HepG2 (cell line): ENCODE data around the gene DOK7. TPM values are rescaled to one million over a fixed set of nuclear protein-coding genes. Genes with fewer than 3 reads are reported as not detected.
A peak's percentile ranks its signal among the peaks of the same experiment; 100 is the strongest.

Experiments used
- AKNA ChIP-seq: sonication (generic); formaldehyde crosslinking; IDR thresholded peaks from 2 replicates; pipeline ENCODE4 v1.4.0; 2020; ENCODE audit warnings: missing genetic modification reagents, borderline replicate concordance
- ETV5 ChIP-seq: IDR thresholded peaks from 2 replicates; pipeline ENCODE4 v1.6.1; 2018; ENCODE audit warnings: missing biosample characterization, missing genetic modification reagents, inconsistent platforms, borderline replicate concordance
- FOXK2 ChIP-seq: fragments of 450-650 bp; IDR thresholded peaks from 2 replicates; pipeline ENCODE4 v1.6.1; 2016
- GABPA ChIP-seq, 2 experiments: IDR thresholded peaks; 2 replicates each; pipeline ENCODE4 v1.6.1; 2011 to 2016; ENCODE audit warnings: low read depth in 2 of 2, low read length in 1 of 2, missing biosample characterization in 1 of 2, missing genetic modification characterization in 1 of 2
- HBP1 ChIP-seq: IDR thresholded peaks from 2 replicates; pipeline ENCODE4 v1.6.1; 2016; ENCODE audit warnings: low read depth, control low read depth
- HHEX ChIP-seq: IDR thresholded peaks from 2 replicates; pipeline ENCODE4 v1.6.1; 2016; ENCODE audit warnings: control low read depth
- HOXA5 ChIP-seq: sonication (generic); formaldehyde crosslinking; IDR thresholded peaks from 2 replicates; pipeline ENCODE4 v1.4.0; 2020; ENCODE audit warnings: missing genetic modification reagents
- KLF16 ChIP-seq, 2 experiments: sonication (generic) in 1 of 2; formaldehyde crosslinking in 1 of 2; IDR thresholded peaks; 2 replicates each; pipeline versions ENCODE4 v1.6.1 to v1.8.0; 2016 to 2023; ENCODE audit warnings: missing genetic modification reagents in 2 of 2, missing compliant biosample characterization in 1 of 2
- LRRFIP1 ChIP-seq: sonication (generic); formaldehyde crosslinking; conservative IDR thresholded peaks from 2 replicates; pipeline ENCODE4 v1.4.0; 2020; ENCODE audit warnings: missing genetic modification reagents
- MAFF ChIP-seq: IDR thresholded peaks from 2 replicates; pipeline ENCODE4 v1.6.1; 2011; ENCODE audit warnings: low read depth, low read length, improper control_type of control experiment
- MLLT10 ChIP-seq: sonication (generic); formaldehyde crosslinking; IDR thresholded peaks from 2 replicates; pipeline ENCODE4 v1.4.0; 2020; ENCODE audit warnings: missing genetic modification reagents
- SOX5 ChIP-seq: IDR thresholded peaks from 2 replicates; pipeline ENCODE4 v1.6.1; 2016; ENCODE audit warnings: borderline replicate concordance
- TEAD3 ChIP-seq: optimal IDR thresholded peaks from 2 replicates; pipeline ENCODE3; 2016; ENCODE audit warnings: borderline replicate concordance
- ZFYVE20 ChIP-seq: sonication (generic); formaldehyde crosslinking; IDR thresholded peaks from 2 replicates; pipeline ENCODE4 v1.8.0; 2023; ENCODE audit warnings: low read depth, mild to moderate bottlenecking, moderate library complexity, missing genetic modification reagents, borderline replicate concordance
- ZNF24 ChIP-seq: fragments of 450-650 bp; IDR thresholded peaks from 2 replicates; pipeline ENCODE4 v1.6.1; 2017; ENCODE audit warnings: antibody characterized with exemption, mild to moderate bottlenecking
- ZNF253 ChIP-seq: sonication (generic); formaldehyde crosslinking; IDR thresholded peaks from 2 replicates; pipeline ENCODE4 v1.8.0; 2022; ENCODE audit warnings: mild to moderate bottlenecking, missing genetic modification reagents, borderline replicate concordance
- ZNF589 ChIP-seq: sonication (generic); formaldehyde crosslinking; conservative IDR thresholded peaks from 2 replicates; pipeline ENCODE4 v1.8.0; 2022; ENCODE audit warnings: mild to moderate bottlenecking, moderate library complexity, missing genetic modification reagents
- ZNF615 ChIP-seq: sonication (generic); formaldehyde crosslinking; IDR thresholded peaks from 2 replicates; pipeline ENCODE4 v1.5.0; 2020; ENCODE audit warnings: mild to moderate bottlenecking, missing genetic modification reagents, borderline replicate concordance
- ZNF777 ChIP-seq: sonication (generic); formaldehyde crosslinking; IDR thresholded peaks from 2 replicates; pipeline ENCODE4 v1.4.0; 2020; ENCODE audit warnings: missing genetic modification reagents
- polyA plus RNA-seq, 8 experiments: library from polyadenylated mRNA; depleted of rRNA in 3 of 8; stranded (reverse) in 7 of 8; unstranded in 1 of 8; fragments of >200 nt; fragmentation: Illumina TruSeq in 4 of 8; extraction: Trizol in 4 of 8; gene quantifications; 2 replicates each; pipeline versions ENCODE4 v1.2.1 to v1.2.3, GENCODE V29; 2011 to 2016; ENCODE audit warnings: low read depth in 4 of 8, missing spikeins in 1 of 8, mixed read lengths in 1 of 8; ENCODE audit not compliant: insufficient read depth in 1 of 8
- total RNA-seq, 5 experiments: library from RNA; depleted of rRNA; stranded (reverse); fragments of >200 nt; fragmentation: Illumina TruSeq; extraction: Trizol; gene quantifications; 2 replicates each; pipeline ENCODE4 v1.2.3, GENCODE V29; 2016; ENCODE audit warnings: low read depth in 1 of 5

DOK7 gene
- total and polyA plus RNA-seq, 2 of the 13 experiments (the other 11 are each of a cell fraction or from before 2014, with no cell fraction given) = 0.03 to 0.07 TPM

GRCh38 chr4:3441501-3442459, 21.3 kb upstream of the DOK7 start, which contains the start of gene HGFAC (continued):
- TF ChIP-seq AKNA (CRISPR knock-in tag) (no peak), HBP1 (CRISPR knock-in tag) (0 out of 2 replicates have a peak, but pooled peaks have one; percentile 13), ZNF589 (CRISPR knock-in tag) (no peak), ZNF253 (CRISPR knock-in tag) (no peak), SOX5 (no peak), MAFF (no peak), HHEX (CRISPR knock-in tag) (no peak; the same call in 1 of the 2 replicates), ZNF777 (peak; percentile 34; the same call in 1 of the 2 replicates), ZFYVE20 (CRISPR knock-in tag) (no peak), GABPA (IDR thresholded peaks at IDR 0.05; ENCODE audit: low read depth, low read length) (no peak), GABPA (CRISPR knock-in tag; IDR thresholded peaks at IDR 0.05; ENCODE audit: low read depth) (peak; percentile 59; the same call in 1 of the 2 replicates), LRRFIP1 (CRISPR knock-in tag) (no peak), MLLT10 (no peak), HOXA5 (peak; percentile 19; the same call in 1 of the 2 replicates), ZNF615 (CRISPR knock-in tag) (no peak), ZNF24 (no peak), TEAD3 (CRISPR knock-in tag) (peak; percentile 36), FOXK2 (no peak), ETV5 (CRISPR knock-in tag) (peak; percentile 63), KLF16 (CRISPR knock-in tag; IDR thresholded peaks at IDR 0.05) (0 out of 4 replicates have a peak, but pooled peaks of 1 of the 2 experiments have one; percentile 8)
